SK-N-DZ (cell line): ENCODE data around the gene TRPV3.
"Not testable (repeated sequence)": the region's sequence is repeated elsewhere in the genome, so short reads cannot be mapped to it uniquely, and the experiment has no call there.

ENCODE experiments used
- DNase-seq: peaks from one replicate; pipeline ENCODE4 v3.0.0-alpha.2; 2015; ENCODE audit warnings: low spot score

Gene TRPV3

GRCh38 chr17:3526491-3526890 lies 31.1 kb downstream of the TRPV3 start:
- no peak for DNase-seq

DNA sequence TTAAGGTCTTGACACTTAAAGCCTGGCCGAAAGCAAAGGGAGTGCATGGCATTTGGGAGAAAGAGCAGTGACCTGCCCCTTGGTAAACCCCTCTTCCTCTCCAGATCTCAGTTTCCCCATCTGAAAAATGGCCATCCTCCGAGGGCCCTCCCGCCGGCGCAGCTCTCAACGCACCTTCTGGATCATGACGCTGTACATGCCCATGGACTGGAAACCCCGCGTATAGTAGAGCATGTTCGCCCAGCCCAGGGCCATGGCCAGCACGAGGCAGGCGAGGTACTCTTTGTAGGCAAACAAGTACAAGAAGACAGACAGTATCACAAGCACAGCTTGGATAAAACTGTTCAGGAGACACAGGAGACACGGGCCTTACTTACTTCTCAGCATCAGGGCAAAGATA lies 33.6 kb downstream of the TRPV3 start:
- DNase-seq = no peak

DNA sequence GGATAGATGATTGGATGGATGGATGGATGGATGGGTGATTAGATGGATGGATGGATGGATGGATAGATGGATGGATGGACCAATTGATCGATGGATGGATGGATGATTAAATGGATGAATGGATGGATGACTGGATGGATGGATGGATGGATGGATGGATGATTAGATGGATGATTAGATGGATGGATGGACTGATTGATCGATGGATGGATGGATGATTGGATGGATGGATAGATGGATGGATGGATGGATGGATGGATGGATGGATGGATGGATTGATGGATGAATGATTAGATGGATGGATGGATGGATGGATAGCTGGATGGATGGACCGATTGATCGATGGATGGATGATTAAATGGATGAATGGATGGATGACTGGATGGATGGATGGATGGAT lies 38.1 kb downstream of the TRPV3 start:
- DNase-seq = not testable (repeated sequence)

DNA sequence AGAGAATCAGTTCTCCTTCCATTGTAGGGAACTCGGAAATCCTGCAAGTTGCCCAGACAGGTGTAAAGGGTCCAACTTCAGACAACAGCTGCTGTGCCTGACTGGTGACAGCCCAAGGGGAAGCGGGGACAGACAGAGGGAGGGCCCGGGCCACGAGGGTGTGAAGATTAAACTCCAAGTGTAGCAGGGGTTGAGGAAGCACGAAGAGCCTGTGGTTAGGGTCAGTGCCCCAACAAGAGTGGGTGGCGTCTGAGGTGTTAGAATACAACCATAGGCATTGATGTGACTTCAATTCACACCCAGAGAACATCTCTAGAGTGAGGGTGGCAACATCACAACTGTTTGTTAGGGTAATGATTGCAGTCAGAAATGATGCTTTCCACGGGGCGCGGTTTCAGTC lies 42.7 kb downstream of the TRPV3 start:
- DNase-seq = no peak

- not testable (repeated sequence) for DNase-seq
Observed at GRCh38 chr17:3514167-3514566, 43.4 kb downstream of the TRPV3 start.

DNA sequence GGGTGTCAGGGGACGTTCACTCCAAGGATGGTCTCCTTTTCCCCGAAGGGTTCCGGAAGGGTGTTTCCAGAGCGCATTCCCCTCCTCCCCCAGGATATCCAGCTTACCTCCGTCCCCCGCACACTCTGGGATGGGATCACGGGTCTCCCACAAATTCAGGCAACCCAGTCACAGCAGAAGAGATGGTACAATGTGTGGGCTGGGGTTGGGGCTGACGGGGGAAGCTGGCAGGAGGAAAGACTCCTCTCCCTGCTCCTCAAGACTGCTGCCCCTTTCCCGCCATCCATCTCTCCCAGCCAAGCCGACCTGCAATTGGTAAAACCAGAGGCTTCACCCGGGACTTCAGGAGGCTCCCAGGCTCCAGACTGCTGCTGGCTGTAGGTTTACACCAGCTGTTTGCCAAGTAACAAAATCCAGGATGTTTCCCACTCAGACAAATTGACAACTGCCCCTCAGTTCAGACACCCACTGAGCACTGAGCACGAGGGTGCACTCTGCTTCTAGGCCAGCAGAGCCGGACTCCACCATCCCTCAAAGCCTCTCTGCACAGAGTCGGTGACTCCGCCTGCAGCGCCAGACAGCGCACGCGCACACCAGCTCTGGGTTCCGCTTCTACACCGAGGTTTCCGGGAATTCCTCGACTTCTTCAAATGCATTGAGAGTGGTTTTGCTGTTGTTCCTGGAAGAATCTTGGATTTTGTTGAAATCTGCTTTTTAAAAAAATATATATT lies 44.1 kb downstream of the TRPV3 start:
- peak; percentile 77 for DNase-seq

DNA sequence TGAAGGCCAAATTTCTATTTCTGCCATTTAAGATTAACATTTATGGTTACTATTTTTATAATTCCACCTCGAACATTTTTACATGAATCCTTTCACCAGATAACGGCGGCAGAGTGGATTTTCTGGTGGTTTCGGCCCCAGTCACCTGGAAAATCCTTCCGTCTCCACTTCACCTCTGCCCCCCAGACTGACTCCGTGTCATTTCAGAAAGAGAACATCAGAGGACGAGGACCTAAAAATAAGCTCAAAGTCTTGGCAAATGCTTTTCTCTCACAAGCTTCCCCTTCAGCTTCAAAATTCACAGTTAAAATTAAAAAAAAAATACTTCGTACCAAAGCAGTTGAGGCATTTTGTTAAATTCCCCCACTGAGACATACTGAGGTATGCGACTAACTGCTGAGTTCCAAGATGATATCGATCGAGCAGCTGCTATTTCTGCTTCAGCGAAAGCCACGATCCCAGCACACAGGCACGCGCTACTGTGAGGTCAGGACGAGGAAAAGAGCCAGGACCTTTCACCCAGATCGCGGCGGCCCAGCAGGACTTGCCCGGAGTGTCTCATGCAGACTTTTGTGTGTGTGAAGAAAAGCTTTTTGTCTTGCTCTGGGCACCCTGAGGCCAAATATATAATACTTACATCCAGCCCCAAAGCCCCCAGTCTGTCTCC lies 45.0 kb downstream of the TRPV3 start:
- DNase-seq = peak; percentile 65

GRCh38 chr17:3511852-3512504 lies 45.6 kb downstream of the TRPV3 start:
- DNase-seq = no peak

DNA sequence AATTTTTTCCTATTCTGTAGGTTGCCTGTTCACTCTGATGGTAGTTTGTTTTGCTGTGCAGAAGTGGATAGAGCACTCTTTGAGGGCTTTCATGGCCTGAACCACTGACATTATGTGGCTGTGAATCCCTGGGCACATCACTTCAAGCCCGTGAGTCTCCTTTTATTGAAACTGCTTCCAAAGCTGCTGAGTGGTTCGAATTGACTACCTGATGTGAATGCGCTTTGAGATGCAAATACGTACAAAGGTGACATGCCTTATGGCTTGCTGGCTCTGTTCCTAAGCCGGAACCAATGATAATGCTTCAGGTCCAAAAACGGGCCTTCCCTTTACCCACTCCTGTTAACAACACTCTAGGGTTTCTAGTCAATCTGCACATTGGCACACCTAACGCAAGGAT lies 47.5 kb downstream of the TRPV3 start:
- no peak for DNase-seq

DNA sequence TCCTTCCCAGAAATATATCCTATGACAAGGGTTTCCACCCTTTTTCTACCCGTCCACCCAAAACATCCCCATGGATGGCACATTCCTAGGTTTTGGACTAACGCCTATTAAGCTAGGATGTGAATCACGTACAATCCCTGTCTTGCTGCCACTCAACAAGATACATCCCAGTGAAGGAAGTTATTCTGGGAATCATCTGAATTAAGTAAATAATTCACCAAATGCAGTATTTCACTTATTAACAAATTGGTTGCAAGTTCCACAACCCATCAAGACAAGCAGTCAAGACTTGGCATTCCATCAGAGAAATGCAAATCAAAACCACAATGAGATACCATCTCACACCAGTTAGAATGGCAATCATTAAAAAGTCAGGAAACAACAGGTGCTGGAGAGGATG lies 49.7 kb downstream of the TRPV3 start:
- DNase-seq = no peak

DNA sequence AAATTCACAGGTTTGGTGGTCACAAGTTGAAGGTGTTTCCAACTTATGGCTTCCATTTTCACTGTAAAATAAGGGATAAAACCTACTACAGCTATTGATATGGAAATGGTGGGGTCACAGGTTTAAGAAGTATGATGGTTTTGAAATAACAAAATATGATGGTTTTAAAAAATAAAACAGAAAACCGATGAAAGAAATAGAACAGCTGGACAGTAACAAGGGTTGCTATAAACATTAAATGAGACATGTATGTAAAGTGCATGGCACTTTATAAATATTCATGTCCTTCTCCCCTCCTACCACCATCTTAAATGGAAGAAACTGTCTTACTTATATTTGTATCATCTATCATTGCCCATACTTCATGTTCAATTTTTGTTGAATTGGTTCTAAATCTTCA lies 50.5 kb downstream of the TRPV3 start:
- no peak for DNase-seq

DNA sequence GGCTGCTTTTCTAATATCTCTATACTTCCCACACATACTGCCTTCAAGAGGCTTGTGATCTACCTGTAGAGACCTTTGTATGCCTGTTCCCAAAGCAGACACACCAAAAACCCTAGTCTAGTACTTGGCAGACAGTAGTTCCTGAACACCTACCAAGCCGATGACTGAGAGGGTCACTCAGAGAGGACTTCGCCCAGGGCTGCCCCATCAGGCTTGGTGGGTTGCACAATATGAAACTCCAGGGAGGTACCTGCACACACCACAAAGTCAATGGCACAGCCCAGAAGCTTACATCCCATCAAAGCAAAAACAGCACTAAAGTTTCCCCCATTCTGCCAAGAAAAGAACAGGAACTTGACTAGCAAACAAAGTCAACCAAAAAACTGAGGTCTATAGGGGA lies 51.6 kb downstream of the TRPV3 start:
- DNase-seq = no peak

- DNase-seq = no peak
Observed at GRCh38 chr17:3505008-3505407, 52.6 kb downstream of the TRPV3 start.

GRCh38 chr17:3503285-3503684 lies 54.3 kb downstream of the TRPV3 start:
- DNase-seq = no peak

DNA sequence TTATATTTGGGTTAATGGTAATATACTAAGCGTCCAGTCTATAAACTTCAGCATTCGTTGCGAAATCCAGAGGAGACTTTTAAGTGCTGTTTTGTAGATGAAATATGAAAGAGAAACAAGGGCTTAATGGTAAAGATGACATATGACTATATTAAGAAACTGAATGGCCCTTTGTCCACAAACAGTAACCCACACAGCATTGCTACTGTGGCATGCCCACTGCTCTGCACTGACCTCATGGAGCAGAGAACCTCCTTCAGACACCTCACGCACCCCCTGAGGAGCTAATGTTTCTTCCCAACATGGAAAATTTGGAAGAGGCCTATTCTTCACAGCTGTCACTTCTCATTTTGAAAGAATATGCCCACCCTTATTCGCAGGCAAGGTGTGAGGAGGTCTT lies 55.1 kb downstream of the TRPV3 start:
- DNase-seq = no peak

GRCh38 chr17:3501344-3501743 lies 56.3 kb downstream of the TRPV3 start:
- no peak for DNase-seq

GRCh38 chr17:3497101-3497500 lies 60.5 kb downstream of the TRPV3 start:
- DNase-seq = no peak

GRCh38 chr17:3485481-3486068 lies 72.0 kb downstream of the TRPV3 start:
- DNase-seq = no peak

DNA sequence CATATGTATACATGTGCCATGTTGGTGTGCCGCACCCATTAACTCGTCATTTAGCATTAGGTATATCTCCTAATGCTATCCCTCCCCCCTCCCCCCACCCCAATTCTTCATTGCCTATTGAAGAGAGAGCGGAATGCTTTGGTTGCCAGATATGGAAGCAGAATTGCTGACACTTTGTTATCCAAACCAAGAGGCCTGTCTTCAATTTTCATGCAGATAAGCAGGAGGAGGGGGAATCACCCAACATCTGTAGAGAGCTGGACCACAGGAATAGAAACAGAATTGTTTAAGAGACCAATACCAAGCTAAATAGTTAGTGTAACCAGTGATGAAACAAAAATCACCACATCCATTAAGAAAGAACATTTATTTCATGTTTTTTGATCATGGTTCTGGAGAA lies 74.8 kb downstream of the TRPV3 start:
- no peak for DNase-seq

- no peak for DNase-seq
Observed at GRCh38 chr17:3479988-3480387, 77.6 kb downstream of the TRPV3 start.

- no peak for DNase-seq
Observed at GRCh38 chr17:3475812-3476610, 81.6 kb downstream of the TRPV3 start, which contains the start of gene ASPA. Gene ASPA, plus strand, starts transcription at chr17:3475997. Its CDS starts 163 bp downstream, at chr17:3476160.

DNA sequence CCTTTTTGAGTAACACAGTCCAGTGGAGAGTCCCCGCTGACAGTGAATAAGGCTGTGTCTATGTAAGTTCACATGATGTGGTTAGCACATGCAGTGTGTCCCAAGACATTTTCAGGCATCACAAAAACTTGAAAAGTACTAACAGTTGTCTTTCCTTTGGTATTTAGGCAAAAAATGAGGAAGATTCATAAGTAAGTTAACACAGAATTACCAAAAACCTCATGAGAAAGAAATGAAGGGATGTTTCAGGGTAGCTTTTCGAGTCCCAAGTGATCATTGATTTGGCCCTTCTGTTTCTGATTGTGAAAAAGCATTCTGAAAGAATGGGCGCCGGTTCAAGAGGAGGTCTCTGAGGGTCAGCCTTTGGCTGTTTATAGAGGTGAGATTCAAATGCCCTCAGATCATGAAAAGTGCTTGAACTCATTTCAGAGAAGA lies 82.3 kb downstream of the TRPV3 start:
- DNase-seq = no peak
